ENCODE results near the gene STC2.
A peak's percentile ranks its signal among the peaks of the same experiment; 100 is the strongest.

The STC2 gene

GRCh38 chr5:173328844-173329490, 753 bp upstream of the STC2 start:
- DNase-seq, result no peak

GRCh38 chr5:173327084-173327947, 898 bp downstream of the STC2 start:
- no peak for DNase-seq

GRCh38 chr5:173326501-173326960, 1.7 kb downstream of the STC2 start:
- DNase-seq, result no peak

- no peak for DNase-seq
These were observed 3.0 kb downstream of the STC2 start for GRCh38 chr5:173325091-173325698.

GRCh38 chr5:173324115-173325001, 3.9 kb downstream of the STC2 start:
- peak; percentile 90 for DNase-seq

GRCh38 chr5:173323799-173324114, 4.5 kb downstream of the STC2 start:
- no peak for DNase-seq

- no peak for DNase-seq
These were observed 5.0 kb downstream of the STC2 start for GRCh38 chr5:173323106-173323798.

GRCh38 chr5:173321886-173322285, 6.3 kb downstream of the STC2 start:
- DNase-seq, result no peak

- peak; percentile 80 for DNase-seq
These were observed 8.0 kb downstream of the STC2 start for GRCh38 chr5:173320259-173320658.

GRCh38 chr5:173319646-173320045, 8.6 kb downstream of the STC2 start:
- DNase-seq, result no peak

- no peak for DNase-seq
These were observed 9.2 kb downstream of the STC2 start for GRCh38 chr5:173318881-173319620.

- no peak for DNase-seq
These were observed 9.9 kb downstream of the STC2 start for GRCh38 chr5:173318330-173318729.

- DNase-seq, result no peak
These were observed 10.4 kb downstream of the STC2 start for GRCh38 chr5:173317852-173318251.

GRCh38 chr5:173317091-173317730, 11.0 kb downstream of the STC2 start:
- no peak for DNase-seq

GRCh38 chr5:173316339-173317020, 11.7 kb downstream of the STC2 start:
- DNase-seq, result no peak

- DNase-seq, result peak; percentile 74
These were observed 12.5 kb downstream of the STC2 start for GRCh38 chr5:173315495-173316338.

GRCh38 chr5:173314166-173314952, 13.9 kb downstream of the STC2 start:
- DNase-seq, result no peak

- no peak for DNase-seq
These were observed 14.8 kb downstream of the STC2 start for GRCh38 chr5:173313351-173313801.

Data from right hindlimb (tissue), 1 donor.